Measurements from ENCODE around the gene DOK4.

Gene DOK4

GRCh38 chr16:57434003-57434402 lies 52.3 kb downstream of the DOK4 start:
- TF ChIP-seq CTCF (IDR thresholded peaks at IDR 0.05): no peak
- no peak for DNase-seq (ENCODE audit: low spot score)
- no peak overlapping the region for H3K27ac ChIP-seq
- H3K4me3 ChIP-seq: no peak overlapping the region

- H3K27ac ChIP-seq: no peak overlapping the region
- H3K4me3 ChIP-seq: no peak overlapping the region
- no peak for TF ChIP-seq CTCF (IDR thresholded peaks at IDR 0.05)
- DNase-seq (ENCODE audit: low spot score): no peak
Observed at GRCh38 chr16:57432989-57433388, 53.3 kb downstream of the DOK4 start.

- no peak overlapping the region for H3K27ac ChIP-seq
- no peak for TF ChIP-seq CTCF (IDR thresholded peaks at IDR 0.05)
- DNase-seq (ENCODE audit: low spot score): no peak
- no peak overlapping the region for H3K4me3 ChIP-seq
Observed at GRCh38 chr16:57432505-57432904, 53.8 kb downstream of the DOK4 start.

GRCh38 chr16:57430955-57431354 lies 55.3 kb downstream of the DOK4 start:
- no peak for TF ChIP-seq CTCF (IDR thresholded peaks at IDR 0.05)
- Histone ChIP-seq H3K4me3 (no peak overlapping the region), H3K27ac (no peak overlapping the region)
- no peak for DNase-seq (ENCODE audit: low spot score)

GRCh38 chr16:57427824-57428223 lies 58.5 kb downstream of the DOK4 start:
- no peak overlapping the region for H3K27ac ChIP-seq
- TF ChIP-seq CTCF (IDR thresholded peaks at IDR 0.05): no peak
- no peak for DNase-seq (ENCODE audit: low spot score)
- H3K4me3 ChIP-seq: no peak overlapping the region

GRCh38 chr16:57427307-57427706 lies 59.0 kb downstream of the DOK4 start:
- H3K4me3 ChIP-seq: no peak overlapping the region
- no peak for TF ChIP-seq CTCF (IDR thresholded peaks at IDR 0.05)
- no peak overlapping the region for H3K27ac ChIP-seq
- DNase-seq (ENCODE audit: low spot score): no peak

GRCh38 chr16:57426356-57426755 lies 59.9 kb downstream of the DOK4 start:
- no peak for TF ChIP-seq CTCF (IDR thresholded peaks at IDR 0.05)
- H3K4me3 ChIP-seq: no peak overlapping the region
- DNase-seq (ENCODE audit: low spot score): no peak
- H3K27ac ChIP-seq: no peak overlapping the region

Data from coronary artery (tissue), 2 donors.